ENCODE measurements around the gene PEX12. TPM values are rescaled to one million over a fixed set of nuclear protein-coding genes. Genes with fewer than 3 reads are reported as not detected.
A peak's percentile ranks its signal among the peaks of the same experiment; 100 is the strongest.
"Not testable (repeated sequence)": the region's sequence is repeated elsewhere in the genome, so short reads cannot be mapped to it uniquely, and the experiment has no call there.

Gene PEX12
- total and polyA plus RNA-seq, 2 of the 4 experiments (the other 2 are of a cell fraction) = 4.5 to 7.9 TPM

- ChIA-PET POLR2A (ENCODE audit: unreplicated experiment) (interaction anchor here (0.7 kb wide), 1 partner anchor 446 kb away, joined by 3 read pairs; no protein-coding TSS in a partner anchor), CTCF (interaction anchor here (0.6 to 3.8 kb wide), 2 partner anchors 179 to 223 kb away, joined by 3 to 18 read pairs; no protein-coding TSS in a partner anchor)
- Histone ChIP-seq H3K27me3 (ENCODE audit: control insufficient read depth, insufficient read depth, low read length) (no peaks in the 10 kb centered on the region; the same call in 1 of the 2 replicates), H3K27ac (ENCODE audit: insufficient read depth, low read length) (no peak overlapping the region), H4K8ac (ENCODE audit: low read depth in 2 of 2, low read length in 2 of 2) (no peak overlapping the region), H3K36me3 (ENCODE audit: control insufficient read depth, insufficient read depth, low read length) (no peaks in the 10 kb centered on the region), H2BK5ac (ENCODE audit: low read depth, low read length, poor library complexity, severe bottlenecking) (no peak overlapping the region), H3K18ac (ENCODE audit: low read depth, low read length) (no peak overlapping the region), H3K4me3 (ENCODE audit: insufficient read depth, low read depth, low read length) (no peak overlapping the region), H2AFZ (replicated peaks; ENCODE audit: low read length, poor library complexity) (no peak overlapping the region), H3K79me1 (ENCODE audit: low read depth in 1 of 2, low read length in 2 of 2) (no peaks in the 10 kb centered on the region), H2AK5ac (ENCODE audit: low read depth, low read length) (no peak overlapping the region), H3K14ac (replicated peaks; ENCODE audit: low read depth, low read length) (no peak overlapping the region), H3K9me3 (ENCODE audit: control insufficient read depth, insufficient read depth, low read length) (no peaks in the 10 kb centered on the region), H3K9ac (ENCODE audit: low read depth, low read length) (no peak overlapping the region), H4K20me1 (ENCODE audit: insufficient read depth, low read length) (no peaks in the 10 kb centered on the region), H3K4me2 (ENCODE audit: low read depth, low read length) (no peak overlapping the region), H2BK15ac (ENCODE audit: low read depth, low read length) (no peak overlapping the region), H2AK9ac (replicated peaks; ENCODE audit: low read depth, low read length, poor library complexity) (no peak overlapping the region), H3K4me1 (ENCODE audit: control insufficient read depth, insufficient read depth, low read length) (no peaks in the 10 kb centered on the region), H2BK20ac (ENCODE audit: low read depth, low read length) (no peak overlapping the region), H2BK120ac (ENCODE audit: low read depth, low read length) (no peak overlapping the region; the same call in 1 of the 2 replicates), H4K91ac (ENCODE audit: insufficient read depth, low read depth, low read length) (no peak overlapping the region), H3K4ac (ENCODE audit: low read depth, low read length) (no peak overlapping the region), H3K23ac (ENCODE audit: low read depth, low read length) (no peak overlapping the region), H3K56ac (ENCODE audit: extremely low read depth, insufficient read depth, low read length) (no peak overlapping the region), H4K5ac (ENCODE audit: low read depth, low read length) (no peak overlapping the region), H3K9me1 (ENCODE audit: insufficient read depth, low read length) (no peaks in the 10 kb centered on the region)
- WGBS, 2 experiments (ENCODE audit: extremely low coverage in 2 of 2, insufficient read length in 1 of 2) = 73% methylated on average over 2 of the region's 13 CpGs; no CpG with 5 or more reads in 1 of the 2 experiments
- intact Hi-C loops (cut with micrococcal nuclease) (no loop called here), dilution Hi-C loops (cut with HindIII; ENCODE audit: low sequenced_read_pairs, unreplicated experiment) (loop anchor here (25.0 kb wide), 2 partner anchors 224 to 349 kb away; partner anchors contain the start of gene SLC35G3), in situ Hi-C loops (cut with MboI; ENCODE audit: low sequenced_read_pairs) (loop anchor here (5.0 to 25.0 kb wide), 3 partner anchors 224 to 1124 kb away; no protein-coding TSS in a partner anchor)
- no peak for ATAC-seq (ENCODE audit: low read depth)
- no peak for DNase-seq
- no TSS peak for BruUV-seq (replicated peaks)
- TF ChIP-seq CEBPB (IDR thresholded peaks at IDR 0.05; ENCODE audit: low read depth, low read length) (peak; percentile 30; the same call in 1 of the 2 replicates), RFX5 (IDR thresholded peaks at IDR 0.05; ENCODE audit: low read depth, low read length) (no peak)
Observed at GRCh38 chr17:35536664-35537171, 41.7 kb downstream of the PEX12 start.

GRCh38 chr17:35535406-35535805 is 43.0 kb downstream of the PEX12 start:
- 92% methylated on average over 3 of the region's 9 CpGs; no CpG with 5 or more reads in 1 of the 2 experiments for WGBS, 2 experiments (ENCODE audit: extremely low coverage in 2 of 2, insufficient read length in 1 of 2)
- H2AK5ac ChIP-seq (ENCODE audit: low read depth, low read length); POLR2A ChIA-PET (ENCODE audit: unreplicated experiment); H3K4ac ChIP-seq (ENCODE audit: low read depth, low read length); H3K4me2 ChIP-seq (ENCODE audit: low read depth, low read length); H3K23ac ChIP-seq (ENCODE audit: low read depth, low read length); H4K5ac ChIP-seq (ENCODE audit: low read depth, low read length); H4K20me1 ChIP-seq (ENCODE audit: insufficient read depth, low read length); H3K9me1 ChIP-seq (ENCODE audit: insufficient read depth, low read length); H3K36me3 ChIP-seq (ENCODE audit: control insufficient read depth, insufficient read depth, low read length); H2BK15ac ChIP-seq (ENCODE audit: low read depth, low read length); H3K9ac ChIP-seq (ENCODE audit: low read depth, low read length); H2AFZ ChIP-seq (replicated peaks; ENCODE audit: low read length, poor library complexity); H2BK120ac ChIP-seq (ENCODE audit: low read depth, low read length); H3K4me1 ChIP-seq (ENCODE audit: control insufficient read depth, insufficient read depth, low read length); H2BK5ac ChIP-seq (ENCODE audit: low read depth, low read length, poor library complexity, severe bottlenecking); H3K14ac ChIP-seq (replicated peaks; ENCODE audit: low read depth, low read length); H4K8ac ChIP-seq (ENCODE audit: low read depth in 2 of 2, low read length in 2 of 2); H4K91ac ChIP-seq (ENCODE audit: insufficient read depth, low read depth, low read length); H3K56ac ChIP-seq (ENCODE audit: extremely low read depth, insufficient read depth, low read length); H3K9me3 ChIP-seq (ENCODE audit: control insufficient read depth, insufficient read depth, low read length); DNase-seq; BruUV-seq (replicated peaks); H3K27ac ChIP-seq (ENCODE audit: insufficient read depth, low read length); H3K79me1 ChIP-seq (ENCODE audit: low read depth in 1 of 2, low read length in 2 of 2); H3K4me3 ChIP-seq (ENCODE audit: insufficient read depth, low read depth, low read length); H2AK9ac ChIP-seq (replicated peaks; ENCODE audit: low read depth, low read length, poor library complexity); H3K18ac ChIP-seq (ENCODE audit: low read depth, low read length); ATAC-seq (ENCODE audit: low read depth); H3K27me3 ChIP-seq (ENCODE audit: control insufficient read depth, insufficient read depth, low read length); H2BK20ac ChIP-seq (ENCODE audit: low read depth, low read length); intact Hi-C loops (cut with micrococcal nuclease): not testable (repeated sequence)
- dilution Hi-C loops (cut with HindIII; ENCODE audit: low sequenced_read_pairs, unreplicated experiment) (loop anchor here (25.0 kb wide), 2 partner anchors 223 to 348 kb away; partner anchors contain the start of gene SLC35G3), in situ Hi-C loops (cut with MboI; ENCODE audit: low sequenced_read_pairs) (loop anchor here (5.0 to 25.0 kb wide), 3 partner anchors 223 to 1123 kb away; no protein-coding TSS in a partner anchor)
- CTCF ChIA-PET = interaction anchor here (0.6 to 3.4 kb wide), 3 partner anchors 222 to 295 kb away, joined by 3 to 14 read pairs (median 4); no protein-coding TSS in a partner anchor

Measured in IMR-90 (cell line).